WI38 (cell line): ENCODE data around the gene TMEM151A.

Experiments
- H3K4me3 ChIP-seq: 2 replicates; pipeline ENCODE4 v1.5.1; 2011; ENCODE audit warnings: low read depth, mild to moderate bottlenecking, control low read depth, low read length
- CTCF ChIP-seq: IDR thresholded peaks from 2 replicates; pipeline ENCODE4 v1.5.1; 2012; ENCODE audit warnings: low read depth, mild to moderate bottlenecking, control low read depth, low read length

TMEM151A gene

GRCh38 chr11:66291706-66292542 lies at the start of gene TMEM151A:
Gene TMEM151A, plus strand, starts transcription at chr11:66291894. Its CDS starts 120 bp downstream, at chr11:66292014.
- TF ChIP-seq CTCF: no peak
- no peak within 1 kb of the TSS for H3K4me3 ChIP-seq

GRCh38 chr11:66242095-66242765 lies 49.5 kb upstream of the TMEM151A start:
- no peak for TF ChIP-seq CTCF
- no peak overlapping the region for H3K4me3 ChIP-seq

- no peak overlapping the region for H3K4me3 ChIP-seq
- TF ChIP-seq CTCF: no peak
Observed at GRCh38 chr11:66243782-66244535, 47.7 kb upstream of the TMEM151A start.

- H3K4me3 ChIP-seq: no peak overlapping the region
- TF ChIP-seq CTCF: no peak
Observed at GRCh38 chr11:66247295-66247694, 44.4 kb upstream of the TMEM151A start.

- no peak overlapping the region for H3K4me3 ChIP-seq
- TF ChIP-seq CTCF: no peak
Observed at GRCh38 chr11:66247801-66248200, 43.9 kb upstream of the TMEM151A start.

GRCh38 chr11:66248903-66249302 lies 42.8 kb upstream of the TMEM151A start:
- H3K4me3 ChIP-seq: no peak overlapping the region
- no peak for TF ChIP-seq CTCF
